ENCODE results near the gene ISYNA1. TPM values are rescaled to one million over a fixed set of nuclear protein-coding genes. Genes with fewer than 3 reads are reported as not detected.

ISYNA1 gene
- total RNA-seq, 4 donors from 2014 or later, result 5.1 to 29.1 (median 7.8) TPM

DNA sequence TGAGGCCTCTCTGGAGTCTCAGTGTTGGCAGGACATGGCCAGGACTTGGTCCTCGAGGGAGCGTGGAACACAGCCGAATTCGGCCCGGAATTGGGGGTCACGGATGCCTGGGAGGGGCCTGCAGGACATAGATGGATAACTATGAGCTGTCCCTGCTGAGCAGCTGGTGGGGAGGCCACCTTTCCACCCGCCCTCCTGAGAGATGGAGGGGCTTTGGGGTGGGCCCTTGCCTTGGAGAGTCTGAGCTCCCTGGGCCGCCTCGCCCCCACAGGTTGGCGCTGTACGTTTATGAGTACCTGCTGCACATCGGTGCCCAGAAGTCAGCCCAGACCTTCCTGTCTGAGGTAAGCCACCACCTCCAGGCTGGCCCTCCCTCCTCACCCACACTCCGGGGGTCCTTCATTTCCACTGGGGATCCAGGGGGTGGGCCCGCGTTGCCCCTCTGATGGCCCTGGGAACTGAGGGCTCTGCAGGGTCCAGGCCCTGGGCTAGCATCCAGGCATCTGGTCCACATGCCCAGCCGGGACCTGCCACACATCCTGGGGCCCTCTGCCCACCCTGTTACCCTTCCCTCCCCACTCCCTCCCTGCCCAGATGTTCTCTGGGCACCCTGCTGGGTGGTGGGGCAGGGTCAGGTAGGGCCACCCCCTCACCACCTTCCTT lies 10.7 kb downstream of the ISYNA1 start:
- no peak for DNase-seq
- TF ChIP-seq POLR2A (IDR thresholded peaks at IDR 0.05), result no peak
- TF ChIP-seq, protein P1, sequence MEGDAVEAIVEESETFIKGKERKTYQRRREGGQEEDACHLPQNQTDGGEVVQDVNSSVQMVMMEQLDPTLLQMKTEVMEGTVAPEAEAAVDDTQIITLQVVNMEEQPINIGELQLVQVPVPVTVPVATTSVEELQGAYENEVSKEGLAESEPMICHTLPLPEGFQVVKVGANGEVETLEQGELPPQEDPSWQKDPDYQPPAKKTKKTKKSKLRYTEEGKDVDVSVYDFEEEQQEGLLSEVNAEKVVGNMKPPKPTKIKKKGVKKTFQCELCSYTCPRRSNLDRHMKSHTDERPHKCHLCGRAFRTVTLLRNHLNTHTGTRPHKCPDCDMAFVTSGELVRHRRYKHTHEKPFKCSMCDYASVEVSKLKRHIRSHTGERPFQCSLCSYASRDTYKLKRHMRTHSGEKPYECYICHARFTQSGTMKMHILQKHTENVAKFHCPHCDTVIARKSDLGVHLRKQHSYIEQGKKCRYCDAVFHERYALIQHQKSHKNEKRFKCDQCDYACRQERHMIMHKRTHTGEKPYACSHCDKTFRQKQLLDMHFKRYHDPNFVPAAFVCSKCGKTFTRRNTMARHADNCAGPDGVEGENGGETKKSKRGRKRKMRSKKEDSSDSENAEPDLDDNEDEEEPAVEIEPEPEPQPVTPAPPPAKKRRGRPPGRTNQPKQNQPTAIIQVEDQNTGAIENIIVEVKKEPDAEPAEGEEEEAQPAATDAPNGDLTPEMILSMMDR (IDR thresholded peaks at IDR 0.05 in 4 of 5, conservative IDR thresholded peaks at IDR 0.05 in 1 of 5), result no peak
- peaks cover 16 to 40% of the 10 kb centered on the region in 2 donors for H3K4me1 ChIP-seq
- H3K36me3 ChIP-seq, result no peaks in the 10 kb centered on the region
- no peak for ATAC-seq
- in situ Hi-C loops (cut with MboI; ENCODE audit: low sequenced_read_pairs in 4 of 4) (no loop called here), intact Hi-C loops (cut with DNase I; ENCODE audit: low total_unique reads) (no loop called here)
- no peaks in the 10 kb centered on the region for H3K27me3 ChIP-seq
- H3K9me3 ChIP-seq, result no peaks in the 10 kb centered on the region
- H3K27ac ChIP-seq, result peak overlapping the region in 1 of 4 donors; percentile 73
- no peak overlapping the region for H3K4me3 ChIP-seq

DNA sequence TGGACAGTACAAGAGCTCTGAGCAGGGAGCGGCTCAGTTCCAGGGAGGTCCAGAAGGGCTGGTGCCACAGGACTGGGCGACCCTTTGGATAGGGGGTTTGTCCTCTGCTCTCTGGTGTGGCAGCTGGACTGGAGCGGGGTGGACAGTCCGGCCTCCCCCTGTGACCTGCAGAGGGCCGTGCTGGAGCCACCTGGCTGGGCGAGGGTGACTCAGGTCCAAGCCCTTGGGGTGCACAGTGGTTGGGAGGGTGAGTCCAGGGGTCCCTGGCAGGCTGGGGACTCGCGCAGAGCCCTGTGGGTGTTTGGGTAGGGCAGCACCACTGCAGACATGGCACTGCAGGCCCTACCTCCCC lies 11.5 kb downstream of the ISYNA1 start:
- intact Hi-C loops (cut with DNase I; ENCODE audit: low total_unique reads), result no loop called here
- in situ Hi-C loops (cut with MboI; ENCODE audit: low sequenced_read_pairs in 4 of 4), result no loop called here
- Histone ChIP-seq H3K9me3 (no peaks in the 10 kb centered on the region), H3K4me1 (peaks cover 16 to 41% of the 10 kb centered on the region in 2 donors), H3K27me3 (no peaks in the 10 kb centered on the region), H3K4me3 (no peak overlapping the region), H3K36me3 (no peaks in the 10 kb centered on the region), H3K27ac (peak overlapping the region; percentile 52 to 79 (median 72))
- TF ChIP-seq POLR2A (IDR thresholded peaks at IDR 0.05), result no peak
- TF ChIP-seq, protein P1 (IDR thresholded peaks at IDR 0.05 in 4 of 5, conservative IDR thresholded peaks at IDR 0.05 in 1 of 5), result peak in 1 of 5 experiments; percentile 8
- DNase-seq (no peak), ATAC-seq (peak in 1 of 2 donors; percentile 3)

DNA sequence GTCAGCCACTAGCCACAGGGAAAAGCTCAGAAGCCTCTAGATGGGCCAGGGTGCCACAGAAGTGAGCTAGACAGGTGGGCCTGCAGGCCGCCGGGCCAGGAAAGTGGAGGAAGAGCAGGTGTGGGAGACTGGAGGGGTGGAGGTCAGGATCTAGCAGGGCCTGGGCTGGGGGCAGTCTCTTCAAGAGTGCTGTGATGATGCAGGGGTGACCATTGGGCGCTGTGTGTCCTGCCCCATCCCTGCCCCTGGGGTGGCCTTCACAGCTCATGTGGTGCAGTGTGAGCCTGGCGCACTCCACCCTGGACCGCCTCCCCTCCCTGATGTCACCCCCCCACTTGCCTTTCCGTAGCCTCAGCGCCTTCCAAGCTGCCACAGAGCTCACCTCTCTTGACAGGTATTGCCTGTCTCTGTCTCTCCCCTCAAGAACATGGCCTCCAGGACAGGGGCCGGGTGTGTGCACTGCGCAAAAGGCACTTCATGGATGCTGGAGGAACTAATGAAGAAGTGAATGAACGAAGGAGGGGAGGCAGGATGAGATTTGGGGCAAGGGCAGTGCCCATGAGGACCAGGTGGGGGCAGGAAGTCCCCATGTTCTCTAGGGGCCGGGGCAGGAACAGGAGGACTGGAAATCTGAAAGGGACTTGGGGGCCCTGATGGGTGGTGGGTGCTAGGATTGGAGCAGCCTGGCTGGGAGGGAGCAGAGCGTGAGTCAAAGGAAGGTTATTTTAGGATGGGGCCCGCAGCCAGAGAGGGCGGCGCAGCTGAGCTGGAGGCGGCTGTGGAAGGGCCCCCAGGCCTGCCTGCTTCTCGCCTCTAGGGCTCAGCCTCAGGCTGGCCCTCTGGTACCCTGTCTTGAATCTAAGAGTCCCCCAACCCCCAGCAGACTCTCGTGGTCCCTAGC lies 12.2 kb downstream of the ISYNA1 start:
- TF ChIP-seq, protein P1 (IDR thresholded peaks at IDR 0.05 in 4 of 5, conservative IDR thresholded peaks at IDR 0.05 in 1 of 5), result peak in 2 of 5 experiments; percentile 4 to 23
- TF ChIP-seq POLR2A (IDR thresholded peaks at IDR 0.05), result no peak
- peak; percentile 79 to 87 for ATAC-seq
- DNase-seq, result peak in 1 of 2 donors; percentile 76
- peak overlapping the region; percentile 52 to 79 (median 72) for H3K27ac ChIP-seq
- intact Hi-C loops (cut with DNase I; ENCODE audit: low total_unique reads) (no loop called here), in situ Hi-C loops (cut with MboI; ENCODE audit: low sequenced_read_pairs in 4 of 4) (no loop called here)
- no peak overlapping the region for H3K4me3 ChIP-seq
- H3K27me3 ChIP-seq, result no peaks in the 10 kb centered on the region
- peaks cover 16 to 47% of the 10 kb centered on the region in 2 donors for H3K4me1 ChIP-seq
- no peaks in the 10 kb centered on the region for H3K9me3 ChIP-seq
- no peaks in the 10 kb centered on the region for H3K36me3 ChIP-seq

DNA sequence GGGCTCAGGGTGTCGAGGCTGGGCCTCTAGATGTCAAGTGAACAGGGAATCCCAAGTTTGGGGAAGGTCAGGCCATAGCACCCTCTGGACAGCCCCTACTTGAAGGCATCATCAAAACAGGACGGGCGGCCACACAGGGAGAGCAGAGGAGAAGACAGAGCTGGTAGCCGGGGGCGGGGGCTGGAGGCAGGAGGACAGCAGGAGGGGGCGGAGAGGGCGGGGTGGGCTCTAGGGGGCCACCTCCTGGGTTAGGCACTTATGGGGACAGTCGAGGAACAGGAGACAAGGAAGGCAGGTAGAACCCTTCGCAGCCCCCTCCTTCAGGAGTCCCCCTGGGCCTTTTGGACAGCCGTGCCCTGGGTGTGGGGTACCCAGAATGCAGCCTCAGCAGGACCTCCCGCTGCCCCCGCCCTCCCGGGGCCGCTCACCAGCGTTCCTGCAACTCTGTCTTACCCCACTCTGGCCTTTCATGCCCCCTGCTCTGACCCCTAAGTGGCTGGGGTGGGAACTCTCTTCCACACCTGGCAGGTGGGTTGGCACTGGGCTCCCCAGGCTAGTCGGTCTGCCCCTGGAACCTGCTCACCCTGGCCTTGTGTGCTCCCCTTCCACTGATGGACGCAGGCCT lies 12.9 kb downstream of the ISYNA1 start:
- no peaks in the 10 kb centered on the region for H3K27me3 ChIP-seq
- no peaks in the 10 kb centered on the region for H3K36me3 ChIP-seq
- DNase-seq (no peak), ATAC-seq (no peak)
- H3K27ac ChIP-seq, result peak overlapping the region; percentile 52 to 79 (median 72)
- in situ Hi-C loops (cut with MboI; ENCODE audit: low sequenced_read_pairs in 4 of 4), result loop anchor here in 2 of 4 donors (25.0 kb wide), 1 partner anchor 163 kb away; the partner anchor contains the start of gene IQCN (in 2 of the 2)
- H3K4me1 ChIP-seq, result peaks cover 16 to 55% of the 10 kb centered on the region in 2 donors
- TF ChIP-seq, protein P1 (IDR thresholded peaks at IDR 0.05 in 4 of 5, conservative IDR thresholded peaks at IDR 0.05 in 1 of 5), result no peak
- TF ChIP-seq POLR2A (IDR thresholded peaks at IDR 0.05), result no peak
- intact Hi-C loops (cut with DNase I; ENCODE audit: low total_unique reads), result no loop called here
- no peaks in the 10 kb centered on the region for H3K9me3 ChIP-seq
- no peak overlapping the region for H3K4me3 ChIP-seq
